ENCODE results near the gene DACT3.

GRCh38 chr19:46668662-46669061 lies 7.7 kb upstream of the DACT3 start:
- TF ChIP-seq CTCF (conservative IDR thresholded peaks at IDR 0.05; ENCODE audit: low read depth in 2 of 2) (no peak), POLR2AphosphoS5 (IDR thresholded peaks at IDR 0.05; ENCODE audit: low read depth) (no peak), EZH2 (IDR thresholded peaks at IDR 0.05; ENCODE audit: low read depth, unreplicated experiment) (no peak), REST (IDR thresholded peaks at IDR 0.05; ENCODE audit: unreplicated experiment) (no peak), ETS1 (IDR thresholded peaks at IDR 0.05) (no peak), NANOG (IDR thresholded peaks at IDR 0.05; ENCODE audit: borderline replicate concordance) (no peak), ZNF114 (CRISPR knock-in tag; IDR thresholded peaks at IDR 0.05) (no peak), CREB1 (CRISPR knock-in tag; IDR thresholded peaks at IDR 0.05; ENCODE audit: low read depth) (no peak), EZH2phosphoT487 (IDR thresholded peaks at IDR 0.05; ENCODE audit: unreplicated experiment) (no peak), JUNB (IDR thresholded peaks at IDR 0.05; ENCODE audit: unreplicated experiment) (no peak), ZNF331 (CRISPR knock-in tag; IDR thresholded peaks at IDR 0.05; ENCODE audit: low read depth) (no peak)

Measured in GM23338 (cell line).